Lung (tissue), 12 donors: Measurements from ENCODE around the gene B4GALT2. TPM values are rescaled to one million over a fixed set of nuclear protein-coding genes. Genes with fewer than 3 reads are reported as not detected.

Source experiments
- ATAC-seq: fragments of 200-7000 bp; cut with Tn5 transposase; one replicate; pipeline ENCODE4 v1.9.1; 2020; ENCODE audit warnings: moderate number of reproducible peaks; ENCODE audit not compliant: insufficient read depth, low FRiP score
- DNase-seq, 3 donors: peaks; one replicate each; pipeline ENCODE4 v3.0.0-alpha.2; 2013 to 2017
- H3K27ac ChIP-seq, 2 donors: one replicate each; pipeline ENCODE4 v1.5.1; 2013; ENCODE audit warnings: mild to moderate bottlenecking in 2 of 2, moderate library complexity in 2 of 2, control low read depth in 1 of 2, inconsistent platforms in 1 of 2, low read depth in 1 of 2, low read length in 1 of 2
- H3K27me3 ChIP-seq, 3 donors: one replicate each; pipeline ENCODE4 v1.5.1; 2013; ENCODE audit warnings: low read length in 2 of 3; ENCODE audit not compliant: control insufficient read depth in 3 of 3, insufficient read depth in 3 of 3
- H3K36me3 ChIP-seq, 4 donors: one replicate each; pipeline ENCODE4 v1.5.1; 2013; ENCODE audit warnings: low read length in 4 of 4, mild to moderate bottlenecking in 1 of 4, moderate library complexity in 1 of 4; ENCODE audit not compliant: control insufficient read depth in 4 of 4, insufficient read depth in 4 of 4
- H3K4me1 ChIP-seq, 5 donors: one replicate each; pipeline ENCODE4 v1.5.1; 2013; ENCODE audit warnings: low read length in 5 of 5, mild to moderate bottlenecking in 2 of 5, moderate library complexity in 1 of 5; ENCODE audit not compliant: control insufficient read depth in 5 of 5, insufficient read depth in 5 of 5
- H3K4me3 ChIP-seq: one replicate; pipeline ENCODE4 v1.5.1; 2013; ENCODE audit warnings: mild to moderate bottlenecking, control low read depth, moderate library complexity
- H3K9ac ChIP-seq, 2 donors: one replicate each; pipeline ENCODE4 v1.5.1; 2013; ENCODE audit warnings: low read length in 2 of 2, control low read depth in 1 of 2; ENCODE audit not compliant: insufficient read depth in 1 of 2
- H3K9me3 ChIP-seq, 4 donors: one replicate each; pipeline ENCODE4 v1.5.1; 2013; ENCODE audit warnings: low read length in 3 of 4, mild to moderate bottlenecking in 1 of 4, moderate library complexity in 1 of 4; ENCODE audit not compliant: control insufficient read depth in 4 of 4, insufficient read depth in 3 of 4
- WGBS, 2 donors: extraction: QIAGEN DNeasy Blood & Tissue Kit; methylation state at CpG; one replicate each; pipeline ENCODE4 v1.1.7; 2013; 5-methylcytosine and 5-hydroxymethylcytosine counted together
- polyA plus RNA-seq, 2 donors: library from polyadenylated mRNA; stranded (reverse); fragments of 200-250 nt; gene quantifications; one replicate each; pipeline ENCODE4 v1.2.1, GENCODE V29; 2013
- total RNA-seq, 2 donors: library from RNA; depleted of rRNA in 1 of 2; stranded (reverse); fragments of >200 nt in 1 of 2; gene quantifications; one replicate each; pipeline ENCODE4 v1.2.1, GENCODE V29; 2014 to 2021
- TF ChIP-seq, protein P1 (sequence below): IDR thresholded peaks from 2 replicates; pipeline ENCODE4 v1.5.1; 2012; ENCODE audit warnings: mild to moderate bottlenecking; ENCODE audit errors: control extremely low read depth, extremely low read depth
- donor health status: control.
- donor health status: control.
- donor health status: Bipolar disorder and iron deficiency.
- donor health status: healthy.
- donor health status: DM: yes; HTN: yes; CAD: no.

The B4GALT2 gene
- total and polyA plus RNA-seq, 4 donors = 13.6 to 40.9 (median 30.5) TPM

DNA sequence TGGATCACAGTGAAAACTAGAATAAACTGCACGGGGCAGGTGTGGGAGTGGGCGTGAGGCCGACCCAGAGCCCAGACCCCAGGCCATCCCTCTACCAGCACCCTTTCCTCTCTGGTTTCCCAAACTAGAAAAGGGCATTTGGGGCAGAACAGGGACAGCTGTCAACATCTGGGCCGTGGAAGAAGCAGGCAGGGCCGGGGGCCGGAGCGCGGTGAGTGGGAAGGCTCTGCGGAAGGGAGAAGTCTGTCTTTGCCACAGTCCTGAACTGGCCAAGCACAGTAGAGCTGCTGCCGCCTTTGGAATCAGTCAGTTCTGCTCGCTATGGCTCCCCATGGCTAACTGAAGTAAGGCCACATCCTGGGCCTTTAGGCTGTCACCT, 19.0 kb downstream of the B4GALT2 start:
- DNase-seq (no peak), ATAC-seq (no peak)
- Histone ChIP-seq H3K9me3 (no peaks in the 10 kb centered on the region), H3K9ac (no peak overlapping the region), H3K4me3 (no peak overlapping the region), H3K36me3 (peaks cover 0 to 10% (median 4%) of the 10 kb centered on the region in 4 donors), H3K27ac (no peak overlapping the region), H3K27me3 (no peaks in the 10 kb centered on the region), H3K4me1 (peaks cover 0 to 12% (median 0%) of the 10 kb centered on the region in 5 donors)
- TF ChIP-seq, protein P1, sequence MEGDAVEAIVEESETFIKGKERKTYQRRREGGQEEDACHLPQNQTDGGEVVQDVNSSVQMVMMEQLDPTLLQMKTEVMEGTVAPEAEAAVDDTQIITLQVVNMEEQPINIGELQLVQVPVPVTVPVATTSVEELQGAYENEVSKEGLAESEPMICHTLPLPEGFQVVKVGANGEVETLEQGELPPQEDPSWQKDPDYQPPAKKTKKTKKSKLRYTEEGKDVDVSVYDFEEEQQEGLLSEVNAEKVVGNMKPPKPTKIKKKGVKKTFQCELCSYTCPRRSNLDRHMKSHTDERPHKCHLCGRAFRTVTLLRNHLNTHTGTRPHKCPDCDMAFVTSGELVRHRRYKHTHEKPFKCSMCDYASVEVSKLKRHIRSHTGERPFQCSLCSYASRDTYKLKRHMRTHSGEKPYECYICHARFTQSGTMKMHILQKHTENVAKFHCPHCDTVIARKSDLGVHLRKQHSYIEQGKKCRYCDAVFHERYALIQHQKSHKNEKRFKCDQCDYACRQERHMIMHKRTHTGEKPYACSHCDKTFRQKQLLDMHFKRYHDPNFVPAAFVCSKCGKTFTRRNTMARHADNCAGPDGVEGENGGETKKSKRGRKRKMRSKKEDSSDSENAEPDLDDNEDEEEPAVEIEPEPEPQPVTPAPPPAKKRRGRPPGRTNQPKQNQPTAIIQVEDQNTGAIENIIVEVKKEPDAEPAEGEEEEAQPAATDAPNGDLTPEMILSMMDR = no peak
- WGBS, 2 donors = 87 to 93% methylated on average over 11 of the region's 11 CpGs

DNA sequence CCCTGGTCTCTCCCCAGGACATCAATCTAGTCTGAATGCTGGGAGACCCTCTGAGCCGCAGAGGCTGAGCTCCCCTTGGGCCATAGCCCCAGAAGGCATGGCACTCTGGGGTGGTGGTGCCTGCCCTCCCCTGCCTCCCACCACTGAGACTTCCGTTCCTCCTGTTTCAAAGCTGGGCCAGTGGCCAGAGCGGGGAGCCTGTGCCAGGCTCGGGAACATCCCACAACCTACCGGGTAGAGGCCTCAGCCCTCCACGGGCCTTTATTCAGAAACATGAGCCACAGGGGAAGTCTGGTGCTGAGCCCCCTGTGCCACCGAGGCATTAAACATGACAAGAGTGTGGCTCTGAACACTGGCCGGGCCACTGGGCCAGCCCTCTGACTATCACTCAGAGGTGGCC, 20.4 kb downstream of the B4GALT2 start:
- no peaks in the 10 kb centered on the region for H3K27me3 ChIP-seq
- TF ChIP-seq, protein P1 = no peak
- H3K36me3 ChIP-seq = peaks cover 0 to 10% (median 4%) of the 10 kb centered on the region in 4 donors
- no peak overlapping the region for H3K4me3 ChIP-seq
- no peak overlapping the region for H3K27ac ChIP-seq
- DNase-seq = no peak
- H3K4me1 ChIP-seq = peaks cover 0 to 12% (median 0%) of the 10 kb centered on the region in 5 donors
- H3K9ac ChIP-seq = no peak overlapping the region
- ATAC-seq = no peak
- H3K9me3 ChIP-seq = no peaks in the 10 kb centered on the region
- WGBS, 2 donors = 84 to 88% methylated on average over 8 of the region's 8 CpGs

DNA sequence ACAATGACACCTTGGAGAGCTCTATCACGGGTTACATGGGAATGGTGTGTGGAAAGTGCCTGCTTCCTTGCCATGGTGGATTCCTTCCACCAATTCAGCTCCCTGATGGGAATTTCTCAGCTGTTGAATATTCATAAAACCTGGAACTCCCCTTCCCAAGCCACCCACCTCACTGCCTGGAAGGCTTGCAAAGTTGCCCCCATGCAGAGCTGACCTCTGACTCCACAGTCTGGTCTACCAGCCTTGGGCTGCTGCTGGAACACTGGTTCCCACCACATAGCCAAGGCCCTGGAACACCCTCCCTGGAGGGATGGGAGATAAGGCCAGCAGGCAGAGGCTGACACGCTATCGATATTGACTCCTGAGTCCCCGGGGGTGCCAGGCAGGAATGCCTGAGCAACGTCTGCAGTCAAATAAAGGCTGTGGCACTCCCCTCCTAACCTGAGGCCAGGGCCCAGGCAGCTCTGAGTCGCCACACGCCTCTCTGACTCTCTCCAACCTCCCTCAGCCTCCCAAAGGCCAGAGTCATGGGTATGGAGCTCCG, 21.2 kb downstream of the B4GALT2 start:
- Histone ChIP-seq H3K4me1 (peaks cover 0 to 12% (median 0%) of the 10 kb centered on the region in 5 donors), H3K4me3 (no peak overlapping the region), H3K27me3 (no peaks in the 10 kb centered on the region), H3K9me3 (no peaks in the 10 kb centered on the region), H3K27ac (no peak overlapping the region), H3K9ac (no peak overlapping the region), H3K36me3 (peaks cover 0 to 10% (median 4%) of the 10 kb centered on the region in 4 donors)
- TF ChIP-seq, protein P1 = no peak
- ATAC-seq (no peak), DNase-seq (no peak)
- 87 to 92% methylated on average over 8 of the region's 8 CpGs for WGBS, 2 donors

DNA sequence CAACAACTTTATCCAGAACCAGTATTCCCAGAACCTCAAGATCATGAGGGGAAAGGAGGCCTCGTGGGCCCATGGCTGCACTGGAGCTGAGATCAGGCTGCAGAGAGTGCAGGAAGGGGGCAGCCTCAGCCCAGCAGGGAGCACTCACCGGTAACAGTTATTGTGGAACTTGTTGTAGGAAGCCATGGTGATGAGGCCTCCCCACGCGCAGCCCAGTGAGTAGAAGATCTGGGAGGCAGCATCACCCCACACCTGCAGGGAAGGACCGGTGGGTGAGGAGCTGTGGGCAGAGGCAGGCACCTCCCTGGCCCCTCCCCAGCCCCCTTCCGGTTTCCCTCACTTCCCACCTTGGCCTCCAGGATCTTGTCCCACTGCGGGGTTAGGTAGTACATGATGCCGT, 23.2 kb downstream of the B4GALT2 start:
- TF ChIP-seq, protein P1 = no peak
- no peak overlapping the region for H3K27ac ChIP-seq
- H3K36me3 ChIP-seq = peaks cover 0 to 10% (median 3%) of the 10 kb centered on the region in 4 donors
- 82 to 85% methylated on average over 8 of the region's 8 CpGs for WGBS, 2 donors
- no peak overlapping the region for H3K4me3 ChIP-seq
- H3K9ac ChIP-seq = no peak overlapping the region
- peaks cover 0 to 4% (median 3%) of the 10 kb centered on the region in 5 donors for H3K4me1 ChIP-seq
- ATAC-seq (no peak), DNase-seq (no peak)
- no peaks in the 10 kb centered on the region for H3K27me3 ChIP-seq
- no peaks in the 10 kb centered on the region for H3K9me3 ChIP-seq
